Measurements from ENCODE around the gene RNASE11. TPM values are rescaled to one million over a fixed set of nuclear protein-coding genes. Genes with fewer than 3 reads are reported as not detected.

The RNASE11 gene
- total RNA-seq, 1 experiment from 2014 or later: not detected

DNA sequence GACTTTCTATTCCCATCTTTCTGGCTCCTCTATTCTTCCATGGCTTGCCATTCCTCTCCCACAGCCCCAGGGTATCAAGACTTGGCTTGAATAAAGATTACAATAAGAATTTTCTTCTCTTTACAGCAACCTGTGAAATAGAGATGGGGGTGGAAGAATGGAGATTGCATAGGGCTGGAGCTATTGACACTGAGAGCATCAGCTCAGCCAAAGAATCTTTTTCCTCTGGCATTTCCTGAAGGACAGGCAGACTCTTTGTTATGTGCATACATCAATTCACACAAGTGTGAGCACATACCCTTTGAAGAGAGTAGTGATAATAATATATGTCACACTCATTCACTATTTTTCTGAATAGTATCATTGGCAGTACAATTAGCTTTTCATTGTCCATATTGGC, 4.7 kb downstream of the RNASE11 start:
- TF ChIP-seq, protein P1, sequence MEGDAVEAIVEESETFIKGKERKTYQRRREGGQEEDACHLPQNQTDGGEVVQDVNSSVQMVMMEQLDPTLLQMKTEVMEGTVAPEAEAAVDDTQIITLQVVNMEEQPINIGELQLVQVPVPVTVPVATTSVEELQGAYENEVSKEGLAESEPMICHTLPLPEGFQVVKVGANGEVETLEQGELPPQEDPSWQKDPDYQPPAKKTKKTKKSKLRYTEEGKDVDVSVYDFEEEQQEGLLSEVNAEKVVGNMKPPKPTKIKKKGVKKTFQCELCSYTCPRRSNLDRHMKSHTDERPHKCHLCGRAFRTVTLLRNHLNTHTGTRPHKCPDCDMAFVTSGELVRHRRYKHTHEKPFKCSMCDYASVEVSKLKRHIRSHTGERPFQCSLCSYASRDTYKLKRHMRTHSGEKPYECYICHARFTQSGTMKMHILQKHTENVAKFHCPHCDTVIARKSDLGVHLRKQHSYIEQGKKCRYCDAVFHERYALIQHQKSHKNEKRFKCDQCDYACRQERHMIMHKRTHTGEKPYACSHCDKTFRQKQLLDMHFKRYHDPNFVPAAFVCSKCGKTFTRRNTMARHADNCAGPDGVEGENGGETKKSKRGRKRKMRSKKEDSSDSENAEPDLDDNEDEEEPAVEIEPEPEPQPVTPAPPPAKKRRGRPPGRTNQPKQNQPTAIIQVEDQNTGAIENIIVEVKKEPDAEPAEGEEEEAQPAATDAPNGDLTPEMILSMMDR (conservative IDR thresholded peaks at IDR 0.05; ENCODE audit: low read depth, low read length): no peak
- no peak for TF ChIP-seq EZH2 (IDR thresholded peaks at IDR 0.05; ENCODE audit: borderline replicate concordance, low read depth, low read length, poor library complexity, severe bottlenecking)
- CTCF ChIA-PET: no interaction called here

DNA sequence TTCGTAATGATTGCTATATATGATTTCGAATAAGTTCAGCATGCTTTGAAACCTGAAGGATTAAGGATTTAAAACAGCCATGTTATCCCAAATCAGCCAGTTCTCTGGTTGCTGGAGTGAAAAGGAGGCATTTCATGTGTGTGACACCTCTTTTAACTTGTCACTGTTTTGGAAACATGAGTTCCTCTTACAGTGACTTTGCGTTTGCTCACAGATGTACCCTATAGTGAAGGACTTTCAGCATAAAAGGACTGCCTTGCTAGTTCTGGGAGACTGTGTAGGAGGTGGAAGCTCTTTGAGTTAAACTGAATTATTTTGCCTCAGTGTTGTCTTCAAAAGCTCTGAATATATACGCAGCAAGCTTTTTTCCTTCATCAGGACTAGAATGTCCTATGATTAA, 7.6 kb downstream of the RNASE11 start:
- no peak for DNase-seq (ENCODE audit: low spot score)
- Histone ChIP-seq H3K27ac (ENCODE audit: low read depth, low read length, poor library complexity, severe bottlenecking) (no peak overlapping the region), H3K36me3 (ENCODE audit: insufficient read depth, low read length, poor library complexity, severe bottlenecking) (no peaks in the 10 kb centered on the region), H3K27me3 (replicated peaks; ENCODE audit: insufficient read depth, low read depth, low read length, poor library complexity) (no peaks in the 10 kb centered on the region), H3K4me3 (ENCODE audit: low read depth, low read length, poor library complexity, severe bottlenecking) (no peak overlapping the region), H3K9me3 (ENCODE audit: low read depth, low read length, poor library complexity, severe bottlenecking) (no peaks in the 10 kb centered on the region), H3K4me1 (ENCODE audit: insufficient read depth, low read length, poor library complexity, severe bottlenecking) (no peaks in the 10 kb centered on the region)
- CTCF ChIA-PET: no interaction called here
- TF ChIP-seq, protein P1 (conservative IDR thresholded peaks at IDR 0.05; ENCODE audit: low read depth, low read length): no peak
- TF ChIP-seq EZH2 (IDR thresholded peaks at IDR 0.05; ENCODE audit: borderline replicate concordance, low read depth, low read length, poor library complexity, severe bottlenecking): no peak
- POLR2A ChIA-PET (ENCODE audit: low non-redundant PET): no interaction called here
- no TSS peak for BruUV-seq (replicated peaks)
- intact Hi-C loops (cut with micrococcal nuclease; ENCODE audit: unreplicated experiment): no loop called here

More for the DNA sequence above, 4.7 kb downstream of the RNASE11 start:
- intact Hi-C loops (cut with micrococcal nuclease; ENCODE audit: unreplicated experiment): no loop called here
- H3K4me1 ChIP-seq (ENCODE audit: insufficient read depth, low read length, poor library complexity, severe bottlenecking): no peaks in the 10 kb centered on the region
- H3K4me3 ChIP-seq (ENCODE audit: low read depth, low read length, poor library complexity, severe bottlenecking): no peak overlapping the region
- no peak overlapping the region for H3K27ac ChIP-seq (ENCODE audit: low read depth, low read length, poor library complexity, severe bottlenecking)
- POLR2A ChIA-PET (ENCODE audit: low non-redundant PET): no interaction called here
- BruUV-seq (replicated peaks): no TSS peak
- H3K9me3 ChIP-seq (ENCODE audit: low read depth, low read length, poor library complexity, severe bottlenecking): no peaks in the 10 kb centered on the region
- DNase-seq (ENCODE audit: low spot score): no peak
- no peaks in the 10 kb centered on the region for H3K27me3 ChIP-seq (replicated peaks; ENCODE audit: insufficient read depth, low read depth, low read length, poor library complexity)
- H3K36me3 ChIP-seq (ENCODE audit: insufficient read depth, low read length, poor library complexity, severe bottlenecking): no peaks in the 10 kb centered on the region

DNA sequence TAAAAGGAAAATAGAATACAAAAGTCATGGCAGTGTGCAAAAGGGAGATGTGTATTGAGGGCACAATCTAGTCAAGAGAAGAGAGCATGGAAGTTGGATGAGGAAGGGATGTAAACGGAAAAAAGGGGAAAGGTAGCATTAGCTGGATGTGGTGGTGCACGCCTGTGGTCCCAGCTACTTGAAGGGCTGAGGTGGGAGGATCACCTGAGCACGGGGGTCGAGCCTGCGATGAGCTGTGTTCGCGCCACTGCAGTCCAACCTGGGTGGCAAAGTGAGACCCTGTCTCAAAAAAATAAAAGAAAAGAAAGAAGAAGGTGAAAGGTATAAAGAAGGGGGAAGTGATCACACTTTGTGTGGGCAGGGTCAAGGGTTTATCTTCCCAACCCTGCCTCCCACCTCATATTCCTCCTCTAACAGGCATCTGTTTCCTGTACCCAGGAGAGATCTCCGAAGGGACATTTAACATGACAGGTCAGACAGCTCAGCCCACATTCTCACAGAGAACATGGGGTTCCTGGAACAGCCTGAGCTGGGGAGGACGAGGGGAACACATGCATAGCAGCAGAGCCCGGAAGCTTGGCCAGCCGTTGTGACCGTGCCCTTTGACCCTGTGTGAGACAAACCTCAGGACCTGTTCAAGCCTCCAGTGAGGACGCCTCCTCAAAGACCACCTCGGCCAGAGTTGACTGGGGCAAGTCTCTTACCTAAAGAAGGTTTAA, 8.9 kb downstream of the RNASE11 start:
- H3K4me1 ChIP-seq (ENCODE audit: insufficient read depth, low read length, poor library complexity, severe bottlenecking): no peaks in the 10 kb centered on the region
- DNase-seq (ENCODE audit: low spot score): no peak
- no peaks in the 10 kb centered on the region for H3K9me3 ChIP-seq (ENCODE audit: low read depth, low read length, poor library complexity, severe bottlenecking)
- CTCF ChIA-PET: no interaction called here
- TF ChIP-seq, protein P1 (conservative IDR thresholded peaks at IDR 0.05; ENCODE audit: low read depth, low read length): no peak
- no peak for TF ChIP-seq EZH2 (IDR thresholded peaks at IDR 0.05; ENCODE audit: borderline replicate concordance, low read depth, low read length, poor library complexity, severe bottlenecking)
- no peaks in the 10 kb centered on the region for H3K27me3 ChIP-seq (replicated peaks; ENCODE audit: insufficient read depth, low read depth, low read length, poor library complexity)
- H3K4me3 ChIP-seq (ENCODE audit: low read depth, low read length, poor library complexity, severe bottlenecking): no peak overlapping the region
- no TSS peak for BruUV-seq (replicated peaks)
- no peaks in the 10 kb centered on the region for H3K36me3 ChIP-seq (ENCODE audit: insufficient read depth, low read length, poor library complexity, severe bottlenecking)
- no peak overlapping the region for H3K27ac ChIP-seq (ENCODE audit: low read depth, low read length, poor library complexity, severe bottlenecking)
- intact Hi-C loops (cut with micrococcal nuclease; ENCODE audit: unreplicated experiment): no loop called here
- POLR2A ChIA-PET (ENCODE audit: low non-redundant PET): no interaction called here

Measured in A673 (cell line).